ENCODE data around the gene SPOUT1.

GRCh38 chr9:128771094-128771721 lies 58.4 kb downstream of the SPOUT1 start:
- TF ChIP-seq CTCF (IDR thresholded peaks at IDR 0.05) (no peak), POLR2A (IDR thresholded peaks at IDR 0.05) (no peak), POLR2AphosphoS5 (IDR thresholded peaks at IDR 0.05; ENCODE audit: insufficient read depth in 1 of 2, low read depth in 1 of 2) (no peak)
